Brain pericyte (primary cell): ENCODE measurements around the gene DYNLT1.
"Not testable (repeated sequence)": the region's sequence is repeated elsewhere in the genome, so short reads cannot be mapped to it uniquely, and the experiment has no call there.

Experiments used
- DNase-seq: peaks from one replicate; pipeline ENCODE4 v3.0.0-alpha.2; 2012; ENCODE audit warnings: low read depth, low spot score

DYNLT1 gene

DNA sequence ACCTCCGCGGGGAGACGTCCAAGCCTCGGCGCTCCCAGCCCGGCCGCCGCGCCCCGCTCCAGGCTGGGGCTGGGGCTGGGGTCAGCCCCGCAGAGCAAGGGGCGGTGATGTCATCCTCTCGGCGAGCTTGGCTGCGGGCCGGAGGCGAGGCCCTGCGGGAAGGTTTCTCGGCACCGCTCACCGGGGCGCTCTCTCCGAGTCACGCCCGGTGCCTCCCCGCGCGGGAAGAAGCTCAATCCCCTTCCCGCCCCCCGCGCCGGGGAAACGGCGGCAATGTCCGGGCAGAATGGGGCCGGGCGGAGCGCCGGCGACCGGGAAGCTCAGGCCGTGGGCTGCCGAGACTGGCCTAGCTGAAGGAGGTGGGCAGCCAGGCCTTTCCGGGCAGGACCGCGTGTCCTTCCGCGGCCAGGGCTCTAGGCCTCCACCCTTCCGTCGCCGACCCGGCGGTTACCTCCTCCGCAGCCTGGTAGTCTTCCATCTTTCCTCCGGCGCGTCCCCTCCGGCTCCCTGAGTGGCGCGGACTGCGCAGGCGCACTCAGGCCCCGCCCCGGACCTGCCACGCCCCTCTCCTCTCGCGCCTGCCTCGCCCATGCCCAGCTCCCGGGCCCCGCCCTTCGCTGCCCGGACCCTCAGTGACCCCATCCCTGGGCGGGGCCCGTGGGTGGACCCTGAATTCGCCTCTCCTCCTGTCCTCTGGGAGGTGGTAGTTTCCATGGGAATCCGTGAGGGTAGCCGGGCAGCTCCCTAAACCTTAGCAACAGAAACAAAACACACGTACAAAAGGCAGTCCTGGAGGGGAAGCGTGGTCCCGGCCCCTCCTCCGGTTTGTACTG is at the start of gene DYNLT1:
TSS of gene DYNLT1 (minus strand) at position 513 of the 833 bp plus-strand sequence. CDS start at position 478, 35 bp downstream.
- DNase-seq: peak; percentile 70

DNA sequence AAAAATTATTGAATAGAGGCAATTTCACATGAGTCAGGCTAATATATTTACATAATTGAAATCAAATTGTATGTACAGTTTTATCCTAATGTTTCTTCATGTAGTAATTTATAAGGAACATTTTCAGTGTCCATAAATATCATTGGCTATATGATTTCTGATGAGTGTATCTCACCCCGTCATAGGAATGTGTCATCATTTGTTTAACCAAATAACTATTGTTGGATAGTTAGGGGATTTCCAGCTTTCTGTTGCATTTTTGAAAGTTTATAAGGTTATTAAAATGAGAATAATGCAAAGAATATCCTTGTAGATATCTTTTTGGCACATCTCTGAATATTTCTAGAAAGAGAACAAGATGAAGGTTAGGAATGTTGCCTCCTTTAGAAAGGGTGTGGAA is 44.3 kb upstream of the DYNLT1 start:
- DNase-seq: no peak

DNA sequence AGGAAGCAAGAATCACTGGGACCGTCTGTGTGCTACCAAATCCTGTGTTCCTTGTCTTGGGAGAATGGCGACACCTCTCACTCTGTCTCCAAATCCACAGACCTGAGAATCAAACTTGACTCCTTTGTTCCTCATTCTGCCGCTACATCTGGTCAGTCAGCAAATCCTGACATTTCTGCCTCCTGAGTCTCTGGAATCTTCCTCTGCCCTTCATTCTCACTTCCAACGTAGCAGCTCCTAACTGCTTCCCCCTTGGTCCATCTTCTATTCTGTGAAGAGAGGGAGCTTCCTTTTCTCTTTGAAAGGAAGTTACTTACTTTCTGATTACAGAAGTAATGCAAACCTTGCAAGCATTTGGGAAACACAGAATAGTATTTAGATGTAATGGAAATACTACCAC is 43.0 kb upstream of the DYNLT1 start:
- DNase-seq: no peak

DNA sequence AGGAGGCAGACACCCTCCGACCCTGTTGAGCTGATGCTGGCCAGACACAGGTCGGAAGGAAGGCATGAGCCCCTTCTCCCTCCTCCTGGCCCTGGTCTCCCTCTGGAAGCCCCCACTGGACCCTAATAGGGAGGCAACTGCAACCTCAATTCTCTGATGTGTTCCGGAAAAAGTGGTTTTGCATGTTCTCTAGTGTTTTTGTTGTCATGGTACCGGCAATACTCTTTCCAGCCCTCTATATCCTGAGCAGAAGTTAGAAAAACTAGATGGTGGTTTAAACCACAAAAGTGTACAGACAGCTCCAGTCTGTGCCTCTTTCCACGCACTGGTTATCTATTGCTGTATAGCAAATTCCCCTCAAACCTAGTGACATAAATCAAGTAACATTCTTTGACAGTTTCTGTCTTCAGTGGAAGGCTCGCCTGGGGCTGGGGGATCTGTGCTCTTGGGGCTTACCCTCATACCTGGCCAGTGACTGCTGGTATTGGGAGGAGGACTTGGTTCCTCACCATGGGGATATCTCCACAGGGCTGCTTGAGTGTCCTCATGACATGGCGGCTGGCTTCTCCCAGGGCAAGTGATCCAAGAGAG is 42.3 kb upstream of the DYNLT1 start:
- DNase-seq: no peak

GRCh38 chr6:158686311-158686710 is 41.8 kb upstream of the DYNLT1 start:
- DNase-seq: no peak

DNA sequence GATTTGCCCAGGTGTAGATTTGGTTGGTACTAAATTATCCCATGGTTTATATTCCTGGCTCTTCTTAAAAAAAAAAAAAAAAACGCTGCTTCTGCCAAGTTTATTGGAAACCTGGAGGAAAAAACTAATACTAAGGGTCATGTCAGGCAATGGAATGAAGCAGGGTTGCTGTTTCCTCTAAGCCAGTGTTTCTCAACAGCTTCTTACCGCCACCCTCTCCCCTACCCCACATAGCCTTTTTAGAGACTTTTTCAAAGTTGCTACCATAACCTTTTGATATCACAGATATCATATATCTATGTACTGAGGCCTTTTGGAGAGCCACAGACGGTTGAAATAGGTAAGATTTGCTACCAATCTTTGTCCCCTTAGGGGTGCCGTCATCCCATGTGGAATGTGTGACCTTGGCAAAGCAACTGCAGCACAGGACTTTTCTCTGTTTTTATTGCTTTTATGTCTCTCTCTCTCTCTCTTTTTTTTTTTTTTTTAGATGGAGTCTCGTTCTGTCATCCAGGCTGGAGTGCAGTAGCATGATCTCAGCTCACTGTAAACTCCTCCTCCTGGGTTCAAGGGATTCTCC is 40.3 kb upstream of the DYNLT1 start:
- DNase-seq: no peak

DNA sequence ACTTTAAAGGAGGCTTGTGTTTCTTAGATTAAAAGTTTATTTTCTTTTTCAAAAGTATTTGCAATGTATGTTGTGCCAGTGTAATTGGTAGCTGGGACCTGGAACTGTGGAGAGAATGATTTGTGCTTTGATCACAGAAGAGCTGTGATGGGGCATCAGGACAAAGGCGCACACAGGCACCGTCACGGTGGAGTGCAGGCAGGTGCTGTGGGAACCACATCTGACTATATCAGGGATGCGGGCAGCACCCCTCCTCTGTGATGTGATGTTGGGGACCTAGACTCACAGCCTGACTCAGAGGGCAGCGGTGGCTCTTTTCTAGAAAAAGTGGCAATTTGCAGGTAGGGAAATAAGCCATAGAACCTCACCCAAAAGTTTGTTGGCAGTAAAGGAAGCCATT is 39.8 kb upstream of the DYNLT1 start:
- no peak for DNase-seq

DNA sequence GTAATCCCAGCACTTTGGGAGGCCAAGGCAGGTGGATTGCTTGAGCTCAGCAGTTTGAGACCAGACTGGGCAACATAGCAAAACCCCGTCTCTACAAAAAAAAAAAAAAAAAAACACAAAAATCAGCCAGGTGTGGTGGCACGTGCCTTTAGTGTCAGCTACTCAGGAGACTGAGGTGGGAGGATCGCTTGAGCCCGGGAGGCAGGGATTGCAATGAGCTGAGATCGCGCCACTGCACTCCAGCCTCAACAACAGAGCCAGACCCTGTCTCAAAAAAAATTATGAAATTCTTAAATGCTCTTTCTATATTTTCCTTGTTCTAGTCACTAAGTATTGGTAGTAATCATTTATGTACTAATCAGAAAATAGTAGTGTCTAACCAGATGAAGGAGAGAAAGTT is 35.9 kb upstream of the DYNLT1 start:
- DNase-seq: no peak

DNA sequence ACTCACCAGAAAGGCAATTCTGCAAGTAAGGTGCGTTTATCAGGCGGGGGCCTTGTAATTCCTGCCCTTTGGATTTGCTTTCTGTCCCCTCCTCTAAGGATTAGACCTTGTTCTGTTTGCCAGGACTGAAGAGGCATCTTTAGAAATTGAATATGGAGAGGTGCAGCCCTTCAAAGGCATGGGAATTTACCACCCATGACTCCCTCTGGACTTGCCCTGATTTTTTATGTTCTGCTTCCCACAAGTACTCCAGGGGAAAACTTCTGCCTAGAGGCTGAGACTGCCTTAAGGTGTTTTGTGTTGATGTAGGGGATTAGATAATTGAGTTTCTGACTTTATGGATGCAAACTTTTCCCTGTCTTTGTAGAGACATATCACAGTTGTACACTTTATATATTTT is 35.5 kb upstream of the DYNLT1 start:
- DNase-seq: no peak

- no peak for DNase-seq
These were observed 33.5 kb upstream of the DYNLT1 start for GRCh38 chr6:158677906-158678578.

DNA sequence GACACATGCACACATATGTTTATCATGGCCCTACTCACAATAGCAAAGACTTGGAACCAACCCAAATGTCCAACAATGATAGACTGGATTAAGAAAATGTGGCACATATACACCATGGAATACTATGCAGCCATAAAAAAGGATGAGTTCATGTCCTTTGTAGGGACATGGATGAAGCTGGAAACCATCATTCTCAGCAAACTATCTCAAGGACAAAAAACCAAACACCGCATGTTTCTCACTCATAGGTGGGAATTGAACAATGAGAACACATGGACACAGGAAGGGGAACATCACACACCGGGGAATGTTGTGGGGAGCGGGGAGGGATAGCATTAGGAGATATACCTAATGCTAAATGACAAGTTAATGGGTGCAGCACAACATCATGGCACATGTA is 32.6 kb upstream of the DYNLT1 start:
- not testable (repeated sequence) for DNase-seq

- no peak for DNase-seq
These were observed 30.0 kb upstream of the DYNLT1 start for GRCh38 chr6:158674342-158675131.

GRCh38 chr6:158672726-158673125 is 28.2 kb upstream of the DYNLT1 start:
- no peak for DNase-seq

- DNase-seq: not testable (repeated sequence)
These were observed 27.6 kb upstream of the DYNLT1 start for GRCh38 chr6:158672119-158672518.

- no peak for DNase-seq
These were observed 24.8 kb upstream of the DYNLT1 start for GRCh38 chr6:158669145-158670035.

DNA sequence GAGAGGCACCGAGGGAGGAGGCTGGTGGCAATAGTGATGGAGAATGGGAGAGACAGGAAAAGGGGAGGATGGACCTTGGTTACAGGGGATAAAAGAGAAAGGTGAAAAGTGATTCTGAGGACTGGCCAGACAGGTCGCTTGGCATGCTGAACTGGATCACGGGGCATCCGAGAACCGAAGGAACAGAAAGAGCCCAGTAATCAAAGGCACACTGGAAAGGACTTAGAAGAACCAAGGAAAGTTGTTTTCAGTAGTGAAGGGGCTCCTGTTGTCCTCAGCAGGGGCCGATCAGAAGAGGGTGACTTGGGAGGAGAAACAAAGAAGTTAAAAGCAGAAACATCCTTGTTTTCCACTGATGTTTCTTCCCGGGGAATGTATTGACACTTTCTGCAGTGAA is 24.2 kb upstream of the DYNLT1 start:
- DNase-seq: no peak

DNA sequence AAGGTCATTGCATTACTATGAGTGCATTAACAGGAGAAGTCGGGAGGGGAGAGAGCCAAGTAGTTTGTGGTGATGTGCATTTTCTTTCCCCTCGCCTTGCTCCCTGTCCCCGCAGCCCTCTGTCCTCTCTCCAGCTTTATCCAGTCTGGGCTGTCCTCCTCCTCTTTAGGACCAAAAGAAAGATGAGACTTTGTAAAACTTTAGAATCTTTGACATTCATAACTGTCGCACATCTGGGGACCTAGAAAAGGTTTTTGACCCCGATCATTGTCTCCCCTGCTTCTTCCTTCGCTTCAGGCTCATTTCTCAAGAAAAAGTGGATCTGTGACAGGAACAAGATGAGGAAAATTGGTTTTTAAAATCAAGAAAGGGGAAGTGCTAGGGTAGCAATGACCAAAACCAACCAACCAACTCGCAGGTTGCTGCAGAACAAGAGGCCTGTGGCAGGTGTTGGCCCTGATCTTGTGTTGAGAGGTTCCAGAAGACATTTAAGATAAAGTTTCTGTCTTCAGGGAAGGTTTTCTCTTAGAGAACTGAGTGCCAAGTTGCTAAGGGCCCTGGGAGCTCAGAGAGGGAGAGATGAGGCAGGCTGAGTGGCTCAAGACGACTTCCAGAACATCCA is 22.9 kb upstream of the DYNLT1 start:
- no peak for DNase-seq

DNA sequence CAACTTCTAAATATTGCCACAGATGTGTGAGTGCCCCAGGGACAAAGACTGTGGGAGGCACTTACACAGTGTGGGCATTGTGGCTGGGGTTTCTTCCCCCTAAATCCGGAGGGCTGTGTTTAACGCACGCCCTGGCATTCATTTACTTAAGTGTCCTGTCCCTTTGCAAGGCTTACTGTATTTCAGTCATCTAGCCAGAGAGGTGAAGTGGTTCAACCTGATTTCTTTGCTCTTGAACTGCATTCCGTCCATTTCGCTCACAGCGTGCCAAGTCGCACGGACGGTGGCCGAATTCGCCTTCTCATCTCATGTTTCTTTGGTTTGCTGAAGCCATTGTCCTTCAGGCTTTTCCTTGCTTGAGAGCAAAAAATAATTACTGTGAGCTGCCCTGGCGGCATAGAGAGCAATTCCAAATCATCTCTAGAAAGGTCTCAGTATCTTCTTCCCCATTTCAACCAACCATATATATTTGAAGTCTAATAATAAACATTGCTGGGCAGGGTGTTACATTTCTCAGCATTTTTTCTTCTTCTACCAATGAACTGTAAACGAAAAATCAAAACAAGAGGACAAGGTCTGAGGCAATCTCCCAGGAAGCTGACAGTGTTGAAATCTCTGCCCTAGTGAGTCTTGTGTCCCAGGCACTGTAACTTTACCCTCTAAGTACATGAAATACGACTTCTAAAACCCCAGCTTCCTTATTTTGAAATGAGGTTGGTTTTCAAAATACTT is 22.3 kb upstream of the DYNLT1 start:
- no peak for DNase-seq

- DNase-seq: no peak
These were observed 20.8 kb upstream of the DYNLT1 start for GRCh38 chr6:158665332-158665731.
